HuH-7 (cell line): ENCODE measurements around the gene APLN.

ENCODE experiments used
- DNase-seq: peaks from one replicate; pipeline ENCODE4 v3.0.0; 2011; ENCODE audit warnings: low spot score

APLN gene

GRCh38 chrX:129661369-129661768 is 6.6 kb upstream of the APLN start:
- no peak for DNase-seq

GRCh38 chrX:129659861-129660260 is 5.1 kb upstream of the APLN start:
- DNase-seq, result no peak

- DNase-seq, result no peak
Observed at GRCh38 chrX:129659141-129659540, 4.4 kb upstream of the APLN start.

GRCh38 chrX:129658429-129658828 is 3.7 kb upstream of the APLN start:
- no peak for DNase-seq

GRCh38 chrX:129655547-129656249 is 942 bp upstream of the APLN start:
- peak; percentile 33 for DNase-seq

- DNase-seq, result peak; percentile 49
Observed at GRCh38 chrX:129653971-129654651, 645 bp downstream of the APLN start.

- no peak for DNase-seq
Observed at GRCh38 chrX:129653181-129653970, 1.4 kb downstream of the APLN start.

GRCh38 chrX:129652565-129653169 is 2.1 kb downstream of the APLN start:
- DNase-seq, result no peak

GRCh38 chrX:129651756-129652564 is 2.8 kb downstream of the APLN start:
- no peak for DNase-seq

GRCh38 chrX:129650821-129651510 is 3.8 kb downstream of the APLN start:
- no peak for DNase-seq

- no peak for DNase-seq
Observed at GRCh38 chrX:129650183-129650689, 4.5 kb downstream of the APLN start.

GRCh38 chrX:129649268-129650182 is 5.2 kb downstream of the APLN start:
- no peak for DNase-seq

- DNase-seq, result no peak
Observed at GRCh38 chrX:129648514-129649267, 6.1 kb downstream of the APLN start.

- no peak for DNase-seq
Observed at GRCh38 chrX:129647418-129648410, 7.0 kb downstream of the APLN start.

- no peak for DNase-seq
Observed at GRCh38 chrX:129646566-129647417, 8.0 kb downstream of the APLN start.

GRCh38 chrX:129642641-129643040 is 12.1 kb downstream of the APLN start:
- DNase-seq, result no peak

GRCh38 chrX:129641941-129642340 is 12.8 kb downstream of the APLN start:
- DNase-seq, result no peak
